VCaP (cell line): ENCODE measurements around the gene MGAT5.

Source experiments
- H3K27ac ChIP-seq: fragments of 450-650 bp; 2 replicates; pipeline ENCODE4 v1.5.1; 2017
- CTCF ChIP-seq: fragments of 450-650 bp; conservative IDR thresholded peaks from 2 replicates; pipeline ENCODE4 v1.5.1; 2017; ENCODE audit warnings: mild to moderate bottlenecking, moderate library complexity

MGAT5 gene

GRCh38 chr2:134254824-134255223 lies 952 bp downstream of the MGAT5 start:
- peak overlapping the region; percentile 80 for H3K27ac ChIP-seq
- no peak for TF ChIP-seq CTCF

- H3K27ac ChIP-seq, result no peak overlapping the region
- TF ChIP-seq CTCF, result no peak
Measured at GRCh38 chr2:134256956-134257355, 3.1 kb downstream of the MGAT5 start.

- no peak for TF ChIP-seq CTCF
- no peak overlapping the region for H3K27ac ChIP-seq
Measured at GRCh38 chr2:134257509-134257908, 3.6 kb downstream of the MGAT5 start.

GRCh38 chr2:134257965-134258683 lies 4.3 kb downstream of the MGAT5 start:
- no peak for TF ChIP-seq CTCF
- no peak overlapping the region for H3K27ac ChIP-seq

GRCh38 chr2:134258684-134259388 lies 5.0 kb downstream of the MGAT5 start:
- TF ChIP-seq CTCF, result no peak
- no peak overlapping the region for H3K27ac ChIP-seq

GRCh38 chr2:134259571-134259970 lies 5.7 kb downstream of the MGAT5 start:
- no peak overlapping the region for H3K27ac ChIP-seq
- no peak for TF ChIP-seq CTCF

- H3K27ac ChIP-seq, result no peak overlapping the region
- no peak for TF ChIP-seq CTCF
Measured at GRCh38 chr2:134259994-134260393, 6.1 kb downstream of the MGAT5 start.
